Measurements from ENCODE around the gene TBC1D2B.

Gene TBC1D2B

GRCh38 chr15:78037328-78037727, 40.2 kb downstream of the TBC1D2B start:
- H3K4me3 ChIP-seq (replicated peaks; ENCODE audit: low read depth, low read length): no peak overlapping the region
- TF ChIP-seq CTCF (IDR thresholded peaks at IDR 0.05; ENCODE audit: low read depth, low read length, missing control alignments): no peak
- no peak for DNase-seq (ENCODE audit: extremely low read depth, low read depth)

- TF ChIP-seq CTCF (IDR thresholded peaks at IDR 0.05; ENCODE audit: low read depth, low read length, missing control alignments): no peak
- H3K4me3 ChIP-seq (replicated peaks; ENCODE audit: low read depth, low read length): no peak overlapping the region
- DNase-seq (ENCODE audit: extremely low read depth, low read depth): no peak
Measured at GRCh38 chr15:78035861-78036476, 41.5 kb downstream of the TBC1D2B start.

GRCh38 chr15:78035321-78035751, 42.2 kb downstream of the TBC1D2B start:
- no peak for DNase-seq (ENCODE audit: extremely low read depth, low read depth)
- H3K4me3 ChIP-seq (replicated peaks; ENCODE audit: low read depth, low read length): no peak overlapping the region
- no peak for TF ChIP-seq CTCF (IDR thresholded peaks at IDR 0.05; ENCODE audit: low read depth, low read length, missing control alignments)

- TF ChIP-seq CTCF (IDR thresholded peaks at IDR 0.05; ENCODE audit: low read depth, low read length, missing control alignments): no peak
- DNase-seq (ENCODE audit: extremely low read depth, low read depth): no peak
- no peak overlapping the region for H3K4me3 ChIP-seq (replicated peaks; ENCODE audit: low read depth, low read length)
Measured at GRCh38 chr15:78034495-78035191, 42.9 kb downstream of the TBC1D2B start.

GRCh38 chr15:78033864-78034263, 43.6 kb downstream of the TBC1D2B start:
- DNase-seq (ENCODE audit: extremely low read depth, low read depth): peak; percentile 19
- no peak overlapping the region for H3K4me3 ChIP-seq (replicated peaks; ENCODE audit: low read depth, low read length)
- no peak for TF ChIP-seq CTCF (IDR thresholded peaks at IDR 0.05; ENCODE audit: low read depth, low read length, missing control alignments)

- no peak for TF ChIP-seq CTCF (IDR thresholded peaks at IDR 0.05; ENCODE audit: low read depth, low read length, missing control alignments)
- no peak overlapping the region for H3K4me3 ChIP-seq (replicated peaks; ENCODE audit: low read depth, low read length)
- DNase-seq (ENCODE audit: extremely low read depth, low read depth): no peak
Measured at GRCh38 chr15:78032671-78033070, 44.8 kb downstream of the TBC1D2B start.

Measured in HFF-Myc (cell line).